Stomach smooth muscle (tissue), 2 donors: Measurements from ENCODE around the gene FGF19.

ENCODE experiments used
- H3K27ac ChIP-seq: one replicate; pipeline ENCODE4 v1.7.0; 2013; ENCODE audit warnings: mild to moderate bottlenecking, low read length, inconsistent platforms
- H3K27me3 ChIP-seq, 2 donors: one replicate each; pipeline ENCODE4 v1.7.0; 2013; ENCODE audit warnings: low read length in 2 of 2; ENCODE audit not compliant: insufficient read depth in 2 of 2, control insufficient read depth in 1 of 2
- H3K36me3 ChIP-seq, 2 donors: one replicate each; pipeline ENCODE4 v1.7.0; 2013; ENCODE audit warnings: low read length in 2 of 2; ENCODE audit not compliant: control insufficient read depth in 2 of 2, insufficient read depth in 2 of 2
- H3K4me1 ChIP-seq: one replicate; pipeline ENCODE4 v1.7.0; 2013; ENCODE audit warnings: low read length; ENCODE audit not compliant: control insufficient read depth, insufficient read depth
- H3K4me3 ChIP-seq, 2 donors: one replicate each; pipeline ENCODE4 v1.7.0; 2013; ENCODE audit warnings: low read length in 2 of 2
- H3K9ac ChIP-seq, 2 donors: one replicate each; pipeline ENCODE4 v1.7.0; 2013; ENCODE audit warnings: low read length in 2 of 2, mild to moderate bottlenecking in 1 of 2
- H3K9me3 ChIP-seq, 2 donors: one replicate each; pipeline ENCODE4 v1.7.0; 2013; ENCODE audit warnings: low read length in 2 of 2; ENCODE audit not compliant: control insufficient read depth in 2 of 2
- donor health status: healthy.
- donor health status: Pancreatic carcinoma.

The FGF19 gene

GRCh38 chr11:69654001-69654659, 49.7 kb downstream of the FGF19 start:
- Histone ChIP-seq H3K36me3 (peaks cover 8 to 11% of the 10 kb centered on the region in 2 donors), H3K27me3 (no peaks in the 10 kb centered on the region), H3K9me3 (no peaks in the 10 kb centered on the region), H3K9ac (no peak overlapping the region), H3K4me1 (no peaks in the 10 kb centered on the region), H3K27ac (no peak overlapping the region), H3K4me3 (no peak overlapping the region)

DNA sequence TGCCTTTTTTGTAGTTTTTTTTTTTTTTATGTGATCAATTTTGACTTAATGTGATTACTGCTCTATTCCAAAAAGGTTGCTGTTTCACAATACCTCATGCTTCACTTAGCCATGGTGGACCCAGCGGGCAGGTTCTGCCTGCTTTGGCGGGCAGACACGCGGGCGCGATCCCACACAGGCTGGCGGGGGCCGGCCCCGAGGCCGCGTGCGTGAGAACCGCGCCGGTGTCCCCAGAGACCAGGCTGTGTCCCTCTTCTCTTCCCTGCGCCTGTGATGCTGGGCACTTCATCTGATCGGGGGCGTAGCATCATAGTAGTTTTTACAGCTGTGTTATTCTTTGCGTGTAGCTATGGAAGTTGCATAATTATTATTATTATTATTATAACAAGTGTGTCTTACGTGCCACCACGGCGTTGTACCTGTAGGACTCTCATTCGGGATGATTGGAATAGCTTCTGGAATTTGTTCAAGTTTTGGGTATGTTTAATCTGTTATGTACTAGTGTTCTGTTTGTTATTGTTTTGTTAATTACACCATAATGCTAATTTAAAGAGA, 50.3 kb downstream of the FGF19 start:
- no peak overlapping the region for H3K27ac ChIP-seq
- peaks cover 8 to 11% of the 10 kb centered on the region in 2 donors for H3K36me3 ChIP-seq
- no peaks in the 10 kb centered on the region for H3K4me1 ChIP-seq
- H3K9me3 ChIP-seq: no peaks in the 10 kb centered on the region
- H3K4me3 ChIP-seq: no peak overlapping the region
- no peaks in the 10 kb centered on the region for H3K27me3 ChIP-seq
- no peak overlapping the region for H3K9ac ChIP-seq

GRCh38 chr11:69652999-69653398, 50.8 kb downstream of the FGF19 start:
- no peaks in the 10 kb centered on the region for H3K4me1 ChIP-seq
- H3K36me3 ChIP-seq: peaks cover 8 to 11% of the 10 kb centered on the region in 2 donors
- H3K9me3 ChIP-seq: no peaks in the 10 kb centered on the region
- H3K4me3 ChIP-seq: no peak overlapping the region
- H3K9ac ChIP-seq: no peak overlapping the region
- H3K27ac ChIP-seq: no peak overlapping the region
- H3K27me3 ChIP-seq: no peaks in the 10 kb centered on the region

GRCh38 chr11:69651834-69652620, 51.8 kb downstream of the FGF19 start:
- Histone ChIP-seq H3K27me3 (no peaks in the 10 kb centered on the region), H3K4me3 (no peak overlapping the region), H3K9ac (no peak overlapping the region), H3K4me1 (no peaks in the 10 kb centered on the region), H3K36me3 (peaks cover 8 to 11% of the 10 kb centered on the region in 2 donors), H3K27ac (no peak overlapping the region), H3K9me3 (no peaks in the 10 kb centered on the region)

- Histone ChIP-seq H3K9ac (no peak overlapping the region), H3K27me3 (peaks cover 0 to 2% of the 10 kb centered on the region in 2 donors), H3K9me3 (no peaks in the 10 kb centered on the region), H3K4me1 (peaks cover 2% of the 10 kb centered on the region), H3K4me3 (no peak overlapping the region), H3K36me3 (peaks cover 8 to 11% of the 10 kb centered on the region in 2 donors), H3K27ac (no peak overlapping the region)
Observed at GRCh38 chr11:69650832-69651344, 52.9 kb downstream of the FGF19 start.

DNA sequence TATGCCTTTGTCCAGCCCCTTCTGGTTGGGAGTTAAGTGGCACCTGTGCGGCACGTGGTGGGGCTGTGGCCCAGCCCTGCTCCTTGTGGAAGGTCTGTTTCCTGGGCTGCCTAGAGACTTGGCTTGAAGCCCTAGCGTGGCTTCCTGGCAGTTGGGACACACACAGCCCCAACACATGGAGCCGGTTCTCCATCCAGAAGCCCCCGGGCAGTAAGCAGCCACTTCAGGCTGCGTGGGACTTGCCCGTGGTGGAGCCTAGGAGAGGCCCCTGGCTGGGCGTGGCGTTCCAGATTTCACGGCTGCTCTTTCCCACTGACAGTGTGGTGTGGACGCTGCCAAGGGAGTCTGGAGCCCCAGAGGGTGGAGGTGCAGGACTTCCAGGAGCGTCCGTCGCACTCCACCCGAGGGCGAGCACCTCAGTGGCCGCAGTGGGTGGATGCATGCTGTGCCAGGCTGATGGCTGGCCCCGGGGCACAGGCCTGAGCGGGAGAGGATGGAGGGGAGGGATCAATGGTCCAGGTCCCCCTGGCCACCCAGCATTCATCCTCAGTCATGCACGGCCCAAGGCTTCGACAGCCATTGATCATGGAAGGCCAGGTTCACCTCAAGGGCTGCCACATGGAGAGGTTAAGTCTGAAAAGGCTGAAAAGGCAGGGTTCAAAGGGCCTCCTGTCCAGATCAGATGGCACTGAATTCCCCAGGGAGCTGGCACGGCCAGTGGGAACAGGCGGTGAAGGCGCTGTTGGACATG, 53.6 kb downstream of the FGF19 start:
- Histone ChIP-seq H3K4me3 (no peak overlapping the region), H3K27me3 (peaks cover 2 to 3% of the 10 kb centered on the region in 2 donors), H3K9ac (no peak overlapping the region), H3K27ac (no peak overlapping the region), H3K9me3 (no peaks in the 10 kb centered on the region), H3K36me3 (peaks cover 8 to 11% of the 10 kb centered on the region in 2 donors), H3K4me1 (peaks cover 7% of the 10 kb centered on the region)

- peaks cover 14% of the 10 kb centered on the region for H3K4me1 ChIP-seq
- no peaks in the 10 kb centered on the region for H3K9me3 ChIP-seq
- no peak overlapping the region for H3K9ac ChIP-seq
- peaks cover 6 to 8% of the 10 kb centered on the region in 2 donors for H3K27me3 ChIP-seq
- H3K27ac ChIP-seq: no peak overlapping the region
- no peak overlapping the region for H3K4me3 ChIP-seq
- H3K36me3 ChIP-seq: peaks cover 8 to 11% of the 10 kb centered on the region in 2 donors
Observed at GRCh38 chr11:69649576-69649900, 54.3 kb downstream of the FGF19 start.

DNA sequence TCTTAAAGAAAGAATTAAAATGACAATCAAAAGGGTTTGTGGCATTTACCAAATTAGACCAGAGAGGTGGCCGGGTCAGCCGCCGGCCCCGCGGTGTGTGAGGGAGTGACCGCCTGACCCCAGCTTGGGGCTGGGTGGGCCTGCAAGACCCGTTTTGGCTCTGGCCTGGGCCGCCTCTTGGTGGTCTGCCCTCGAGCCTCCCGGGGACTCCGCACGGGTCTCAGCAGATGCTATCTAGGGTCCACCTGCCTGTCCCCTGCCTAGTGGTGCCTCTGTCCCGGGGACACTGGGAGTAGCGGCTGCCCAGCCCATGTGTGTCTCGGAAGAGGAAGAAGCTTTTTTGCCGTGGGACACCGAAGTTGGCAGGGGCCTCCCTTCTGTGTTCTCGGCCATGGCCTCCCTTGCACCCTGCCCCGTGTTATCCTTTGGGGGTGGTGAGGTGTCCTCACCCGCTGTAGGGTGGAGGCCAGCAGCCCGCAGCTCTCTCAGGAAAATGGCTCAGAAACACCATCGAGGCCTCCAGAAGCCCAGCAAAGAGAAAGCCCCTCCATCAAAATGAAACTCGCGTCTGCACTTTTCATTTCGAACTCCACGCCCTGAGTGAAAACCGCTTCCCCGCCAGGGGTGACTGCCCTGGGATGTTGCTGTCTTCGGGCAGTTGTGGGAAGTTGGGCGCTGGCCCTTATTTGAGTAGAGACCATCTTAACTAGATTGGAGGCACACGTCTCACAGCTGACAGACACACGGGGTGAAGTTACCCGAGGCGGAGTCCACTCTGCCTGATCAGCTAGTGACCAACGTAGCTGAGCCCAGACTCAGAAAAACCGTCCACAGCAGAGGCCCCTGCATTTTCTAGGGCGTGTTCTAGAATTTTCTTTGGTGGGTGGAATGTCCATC, 54.9 kb downstream of the FGF19 start:
- H3K4me3 ChIP-seq: no peak overlapping the region
- no peak overlapping the region for H3K27ac ChIP-seq
- peaks cover 20% of the 10 kb centered on the region for H3K4me1 ChIP-seq
- H3K9me3 ChIP-seq: no peaks in the 10 kb centered on the region
- H3K9ac ChIP-seq: no peak overlapping the region
- peaks cover 8 to 11% of the 10 kb centered on the region in 2 donors for H3K36me3 ChIP-seq
- H3K27me3 ChIP-seq: peaks cover 8% of the 10 kb centered on the region in 2 donors
